Liver (tissue), 9 donors: Measurements from ENCODE around the gene TGFBR3. TPM values are rescaled to one million over a fixed set of nuclear protein-coding genes. Genes with fewer than 3 reads are reported as not detected.

ENCODE experiments used
- DNase-seq: peaks from one replicate; pipeline ENCODE4 v3.0.0-alpha.2; 2017; ENCODE audit warnings: low spot score
- H3K27ac ChIP-seq, 2 donors: one replicate each; pipeline ENCODE4 v1.7.0; 2013; ENCODE audit warnings: inconsistent platforms in 2 of 2, low read length in 2 of 2, control low read depth in 1 of 2, low read depth in 1 of 2, mild to moderate bottlenecking in 1 of 2
- H3K27me3 ChIP-seq, 4 donors: one replicate each; pipeline versions ENCODE4 v1.6.1 to v1.7.0; 2013; ENCODE audit warnings: low read length in 3 of 4, inconsistent platforms in 1 of 4, mild to moderate bottlenecking in 1 of 4, moderate library complexity in 1 of 4; ENCODE audit not compliant: control insufficient read depth in 4 of 4, insufficient read depth in 4 of 4
- H3K36me3 ChIP-seq, 4 donors: one replicate each; pipeline versions ENCODE4 v1.6.1 to v1.7.0; 2013; ENCODE audit warnings: low read length in 3 of 4, mild to moderate bottlenecking in 3 of 4, low read depth in 1 of 4, moderate library complexity in 1 of 4; ENCODE audit not compliant: control insufficient read depth in 4 of 4, insufficient read depth in 3 of 4
- H3K4me1 ChIP-seq, 4 donors: one replicate each; pipeline versions ENCODE4 v1.6.1 to v1.7.0; 2013; ENCODE audit warnings: low read length in 3 of 4, mild to moderate bottlenecking in 3 of 4, moderate library complexity in 1 of 4; ENCODE audit not compliant: control insufficient read depth in 4 of 4, insufficient read depth in 4 of 4
- H3K4me3 ChIP-seq, 3 donors: one replicate each; pipeline versions ENCODE4 v1.6.1 to v1.7.0; 2013; ENCODE audit warnings: low read length in 3 of 3, control low read depth in 1 of 3, low read depth in 1 of 3, mild to moderate bottlenecking in 1 of 3
- H3K9ac ChIP-seq, 2 donors: one replicate each; pipeline ENCODE4 v1.7.0; 2013; ENCODE audit warnings: low read length in 2 of 2, mild to moderate bottlenecking in 2 of 2, moderate library complexity in 2 of 2, control low read depth in 1 of 2, low read depth in 1 of 2
- H3K9me3 ChIP-seq, 4 donors: one replicate each; pipeline versions ENCODE4 v1.6.1 to v1.7.0; 2013; ENCODE audit warnings: low read length in 3 of 4; ENCODE audit not compliant: control insufficient read depth in 4 of 4
- EGR1 ChIP-seq, 2 donors: IDR thresholded peaks; 2 replicates each; pipeline ENCODE4 v1.6.1; 2016 to 2018; ENCODE audit warnings: antibody characterized with exemption in 2 of 2, low read depth in 2 of 2
- FOXA1 ChIP-seq: IDR thresholded peaks from 2 replicates; pipeline ENCODE4 v1.6.1; 2016; ENCODE audit warnings: antibody characterized with exemption
- HNF4G ChIP-seq: IDR thresholded peaks from 2 replicates; pipeline ENCODE4 v1.6.1; 2016; ENCODE audit warnings: antibody characterized with exemption
- RAD21 ChIP-seq, 2 donors: IDR thresholded peaks; 2 replicates each; pipeline ENCODE4 v1.6.1; 2016; ENCODE audit warnings: antibody characterized with exemption in 2 of 2, mild to moderate bottlenecking in 2 of 2
- RXRA ChIP-seq, 2 donors: IDR thresholded peaks; 2 replicates each; pipeline ENCODE4 v1.6.1; 2017 to 2018; ENCODE audit warnings: antibody characterized with exemption in 2 of 2, mild to moderate bottlenecking in 1 of 2
- YY1 ChIP-seq: IDR thresholded peaks from 2 replicates; pipeline ENCODE4 v1.6.1; 2016; ENCODE audit warnings: antibody characterized with exemption, mild to moderate bottlenecking
- WGBS: extraction: QIAGEN DNeasy Blood & Tissue Kit; methylation state at CpG from one replicate; pipeline ENCODE4 v1.1.7; 2013; 5-methylcytosine and 5-hydroxymethylcytosine counted together
- polyA plus RNA-seq, 2 donors: library from polyadenylated mRNA; stranded (reverse) in 1 of 2; unstranded in 1 of 2; fragments of 200-250 nt in 1 of 2; fragments of >200 nt in 1 of 2; fragmentation: Nextera tagmentation in 1 of 2; extraction: Ambion mirVana in 1 of 2; gene quantifications; one replicate each; pipeline versions ENCODE4 v1.2.1 to v1.2.3, GENCODE V29; 2013 to 2015
- total RNA-seq, 2 donors: library from RNA; depleted of rRNA; stranded (reverse); fragments of >200 nt; gene quantifications; one replicate each; pipeline ENCODE4 v1.2.3, GENCODE V29; 2014
- TF ChIP-seq, protein P1 (sequence below): IDR thresholded peaks from 2 replicates; pipeline ENCODE4 v1.6.1; 2016; ENCODE audit warnings: antibody characterized with exemption, mild to moderate bottlenecking
- TF ChIP-seq, protein P2 (sequence below): fragments of 150-350 bp; IDR thresholded peaks from 2 replicates; pipeline ENCODE4 v1.5.1; 2017; ENCODE audit warnings: improper control_type of control experiment, low read depth, low read length; ENCODE audit not compliant: missing input control
- TF ChIP-seq, protein P3 (sequence below): IDR thresholded peaks from 2 replicates; pipeline ENCODE4 v1.6.1; 2016; ENCODE audit warnings: antibody characterized with exemption
- TF ChIP-seq, protein P4 (sequence below): IDR thresholded peaks from 2 replicates; pipeline ENCODE4 v1.6.1; 2016; ENCODE audit warnings: antibody characterized with exemption
- donor health status: healthy.
- donor health status: healthy.
- donor health status: healthy.
- donor health status: healthy.
- donor health status: healthy.

TGFBR3 gene
- total and polyA plus RNA-seq, 4 donors = 6.1 to 19.3 (median 9.9) TPM

DNA sequence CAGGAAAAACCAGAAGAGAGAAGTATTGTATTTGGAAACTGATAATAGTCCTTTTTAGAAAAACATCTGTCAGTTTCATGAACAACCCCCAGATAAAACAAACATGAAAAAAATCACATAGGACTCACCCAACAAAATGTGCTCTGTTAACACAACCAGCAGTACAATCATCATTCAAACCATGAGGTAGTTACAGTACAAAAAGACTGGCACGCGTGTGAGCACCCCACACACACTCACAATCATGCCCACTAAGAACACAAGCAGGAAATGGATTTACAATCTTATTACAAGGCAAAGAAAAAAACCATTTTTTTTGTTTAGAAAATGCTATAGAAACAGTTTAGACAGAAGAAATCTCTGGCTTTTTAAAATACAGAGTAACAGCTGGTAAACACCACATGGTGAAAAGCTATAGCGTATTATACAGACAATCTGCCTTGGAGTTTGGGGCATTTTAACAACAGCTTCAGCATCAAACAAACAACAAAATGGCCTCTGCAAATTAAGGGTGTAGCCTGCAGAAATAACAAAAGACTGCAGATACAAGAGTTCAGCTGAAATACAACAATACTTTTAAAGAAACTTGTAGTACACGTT is 205.3 kb downstream of the TGFBR3 start (continued):
- TF ChIP-seq, protein P1, sequence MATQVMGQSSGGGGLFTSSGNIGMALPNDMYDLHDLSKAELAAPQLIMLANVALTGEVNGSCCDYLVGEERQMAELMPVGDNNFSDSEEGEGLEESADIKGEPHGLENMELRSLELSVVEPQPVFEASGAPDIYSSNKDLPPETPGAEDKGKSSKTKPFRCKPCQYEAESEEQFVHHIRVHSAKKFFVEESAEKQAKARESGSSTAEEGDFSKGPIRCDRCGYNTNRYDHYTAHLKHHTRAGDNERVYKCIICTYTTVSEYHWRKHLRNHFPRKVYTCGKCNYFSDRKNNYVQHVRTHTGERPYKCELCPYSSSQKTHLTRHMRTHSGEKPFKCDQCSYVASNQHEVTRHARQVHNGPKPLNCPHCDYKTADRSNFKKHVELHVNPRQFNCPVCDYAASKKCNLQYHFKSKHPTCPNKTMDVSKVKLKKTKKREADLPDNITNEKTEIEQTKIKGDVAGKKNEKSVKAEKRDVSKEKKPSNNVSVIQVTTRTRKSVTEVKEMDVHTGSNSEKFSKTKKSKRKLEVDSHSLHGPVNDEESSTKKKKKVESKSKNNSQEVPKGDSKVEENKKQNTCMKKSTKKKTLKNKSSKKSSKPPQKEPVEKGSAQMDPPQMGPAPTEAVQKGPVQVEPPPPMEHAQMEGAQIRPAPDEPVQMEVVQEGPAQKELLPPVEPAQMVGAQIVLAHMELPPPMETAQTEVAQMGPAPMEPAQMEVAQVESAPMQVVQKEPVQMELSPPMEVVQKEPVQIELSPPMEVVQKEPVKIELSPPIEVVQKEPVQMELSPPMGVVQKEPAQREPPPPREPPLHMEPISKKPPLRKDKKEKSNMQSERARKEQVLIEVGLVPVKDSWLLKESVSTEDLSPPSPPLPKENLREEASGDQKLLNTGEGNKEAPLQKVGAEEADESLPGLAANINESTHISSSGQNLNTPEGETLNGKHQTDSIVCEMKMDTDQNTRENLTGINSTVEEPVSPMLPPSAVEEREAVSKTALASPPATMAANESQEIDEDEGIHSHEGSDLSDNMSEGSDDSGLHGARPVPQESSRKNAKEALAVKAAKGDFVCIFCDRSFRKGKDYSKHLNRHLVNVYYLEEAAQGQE = no peak

DNA sequence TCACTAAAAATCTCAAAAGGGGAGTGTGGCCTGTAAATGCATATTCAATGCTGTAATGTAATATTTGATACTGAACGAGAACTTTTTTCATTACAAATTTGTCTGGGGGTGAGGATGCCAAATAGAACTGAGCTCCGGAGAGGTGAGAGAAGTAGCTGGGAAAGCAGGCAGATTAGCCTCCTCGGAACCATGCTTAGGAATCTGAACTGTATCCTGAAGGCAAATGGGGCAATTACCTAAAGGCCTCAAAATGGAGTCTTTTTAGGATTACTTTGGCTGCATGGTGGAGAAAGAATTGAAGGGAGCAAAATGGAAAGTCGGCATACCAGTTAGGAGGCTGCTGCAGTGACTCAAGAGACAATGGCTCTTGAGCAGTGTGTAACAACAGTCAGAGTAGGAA is 206.5 kb downstream of the TGFBR3 start:
- peaks cover 0 to 3% (median 0%) of the 10 kb centered on the region in 4 donors for H3K4me1 ChIP-seq
- H3K4me3 ChIP-seq = no peak overlapping the region
- WGBS = 95% methylated on average over 4 of the region's 4 CpGs
- peaks cover 0 to 8% (median 1%) of the 10 kb centered on the region in 4 donors for H3K36me3 ChIP-seq
- no peaks in the 10 kb centered on the region for H3K9me3 ChIP-seq
- no peak overlapping the region for H3K27ac ChIP-seq
- no peak for TF ChIP-seq RAD21 (IDR thresholded peaks at IDR 0.05)
- TF ChIP-seq, protein P2, sequence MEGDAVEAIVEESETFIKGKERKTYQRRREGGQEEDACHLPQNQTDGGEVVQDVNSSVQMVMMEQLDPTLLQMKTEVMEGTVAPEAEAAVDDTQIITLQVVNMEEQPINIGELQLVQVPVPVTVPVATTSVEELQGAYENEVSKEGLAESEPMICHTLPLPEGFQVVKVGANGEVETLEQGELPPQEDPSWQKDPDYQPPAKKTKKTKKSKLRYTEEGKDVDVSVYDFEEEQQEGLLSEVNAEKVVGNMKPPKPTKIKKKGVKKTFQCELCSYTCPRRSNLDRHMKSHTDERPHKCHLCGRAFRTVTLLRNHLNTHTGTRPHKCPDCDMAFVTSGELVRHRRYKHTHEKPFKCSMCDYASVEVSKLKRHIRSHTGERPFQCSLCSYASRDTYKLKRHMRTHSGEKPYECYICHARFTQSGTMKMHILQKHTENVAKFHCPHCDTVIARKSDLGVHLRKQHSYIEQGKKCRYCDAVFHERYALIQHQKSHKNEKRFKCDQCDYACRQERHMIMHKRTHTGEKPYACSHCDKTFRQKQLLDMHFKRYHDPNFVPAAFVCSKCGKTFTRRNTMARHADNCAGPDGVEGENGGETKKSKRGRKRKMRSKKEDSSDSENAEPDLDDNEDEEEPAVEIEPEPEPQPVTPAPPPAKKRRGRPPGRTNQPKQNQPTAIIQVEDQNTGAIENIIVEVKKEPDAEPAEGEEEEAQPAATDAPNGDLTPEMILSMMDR = no peak
- no peak for DNase-seq
- H3K9ac ChIP-seq = no peak overlapping the region
- H3K27me3 ChIP-seq = no peaks in the 10 kb centered on the region

DNA sequence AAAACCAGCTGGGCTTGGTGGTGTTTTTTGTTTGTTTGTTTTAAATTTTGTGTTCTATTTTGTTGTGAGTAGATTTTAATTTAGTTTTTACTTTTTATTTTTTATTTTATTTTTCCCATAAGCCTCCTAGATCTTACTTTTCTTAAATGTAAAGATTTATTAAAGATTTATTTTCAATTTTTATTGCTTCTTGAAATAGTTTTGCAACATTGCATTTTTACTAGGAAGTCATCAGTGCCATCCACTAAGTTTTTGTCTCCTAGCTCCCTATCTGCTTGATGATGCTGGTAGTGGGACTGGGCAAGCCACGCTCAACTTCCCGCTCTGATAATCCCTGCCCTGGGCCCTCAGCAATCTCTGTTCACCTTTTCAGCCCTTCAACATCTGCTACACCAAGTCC is 209.9 kb downstream of the TGFBR3 start:
- DNase-seq = no peak
- no peaks in the 10 kb centered on the region for H3K36me3 ChIP-seq
- TF ChIP-seq RAD21 (IDR thresholded peaks at IDR 0.05) (no peak), YY1 (no peak), HNF4G (no peak), RXRA (IDR thresholded peaks at IDR 0.05) (no peak), FOXA1 (no peak), EGR1 (IDR thresholded peaks at IDR 0.05; ENCODE audit: low read depth in 2 of 2) (no peak)
- TF ChIP-seq, protein P2 = no peak
- TF ChIP-seq, protein P3, sequence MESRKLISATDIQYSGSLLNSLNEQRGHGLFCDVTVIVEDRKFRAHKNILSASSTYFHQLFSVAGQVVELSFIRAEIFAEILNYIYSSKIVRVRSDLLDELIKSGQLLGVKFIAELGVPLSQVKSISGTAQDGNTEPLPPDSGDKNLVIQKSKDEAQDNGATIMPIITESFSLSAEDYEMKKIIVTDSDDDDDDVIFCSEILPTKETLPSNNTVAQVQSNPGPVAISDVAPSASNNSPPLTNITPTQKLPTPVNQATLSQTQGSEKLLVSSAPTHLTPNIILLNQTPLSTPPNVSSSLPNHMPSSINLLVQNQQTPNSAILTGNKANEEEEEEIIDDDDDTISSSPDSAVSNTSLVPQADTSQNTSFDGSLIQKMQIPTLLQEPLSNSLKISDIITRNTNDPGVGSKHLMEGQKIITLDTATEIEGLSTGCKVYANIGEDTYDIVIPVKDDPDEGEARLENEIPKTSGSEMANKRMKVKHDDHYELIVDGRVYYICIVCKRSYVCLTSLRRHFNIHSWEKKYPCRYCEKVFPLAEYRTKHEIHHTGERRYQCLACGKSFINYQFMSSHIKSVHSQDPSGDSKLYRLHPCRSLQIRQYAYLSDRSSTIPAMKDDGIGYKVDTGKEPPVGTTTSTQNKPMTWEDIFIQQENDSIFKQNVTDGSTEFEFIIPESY = no peak
- TF ChIP-seq, protein P4, sequence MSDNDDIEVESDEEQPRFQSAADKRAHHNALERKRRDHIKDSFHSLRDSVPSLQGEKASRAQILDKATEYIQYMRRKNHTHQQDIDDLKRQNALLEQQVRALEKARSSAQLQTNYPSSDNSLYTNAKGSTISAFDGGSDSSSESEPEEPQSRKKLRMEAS = no peak
- TF ChIP-seq, protein P1 = no peak
- no peak overlapping the region for H3K9ac ChIP-seq
- H3K27ac ChIP-seq = no peak overlapping the region
- H3K4me1 ChIP-seq = no peaks in the 10 kb centered on the region
- H3K4me3 ChIP-seq = no peak overlapping the region
- WGBS = 92% methylated on average over 2 of the region's 2 CpGs
- no peaks in the 10 kb centered on the region for H3K9me3 ChIP-seq
- no peaks in the 10 kb centered on the region for H3K27me3 ChIP-seq
